Transverse colon (tissue), 4 donors: ENCODE results near the gene RAB3D. TPM values are rescaled to one million over a fixed set of nuclear protein-coding genes. Genes with fewer than 3 reads are reported as not detected.

Experiments
- DNase-seq: peaks from one replicate; pipeline ENCODE4 v3.0.0-alpha.2; 2019
- H3K27ac ChIP-seq, 4 donors: fragments of 200-600 bp; sonication (generic); 2 replicates each; pipeline ENCODE4 v1.5.1; 2016 to 2018; ENCODE audit warnings: inconsistent platforms in 4 of 4
- H3K27me3 ChIP-seq: fragments of 200-600 bp; sonication (generic); 2 replicates; pipeline ENCODE4 v1.5.1; 2017; ENCODE audit warnings: inconsistent platforms
- H3K36me3 ChIP-seq, 4 donors: fragments of 200-600 bp; sonication (generic); 2 replicates each; pipeline ENCODE4 v1.5.1; 2017 to 2019; ENCODE audit warnings: inconsistent platforms in 4 of 4
- H3K4me1 ChIP-seq, 4 donors: fragments of 200-600 bp; sonication (generic); 2 replicates each; pipeline ENCODE4 v1.5.1; 2017 to 2020; ENCODE audit warnings: inconsistent platforms in 4 of 4
- H3K4me3 ChIP-seq, 4 donors: fragments of 200-600 bp; sonication (generic); 1 replicate in 1 of 4; 2 replicates in 3 of 4; pipeline versions ENCODE4 v1.5.1 to v1.6.1; 2017 to 2019; ENCODE audit warnings: inconsistent platforms in 4 of 4
- H3K9me3 ChIP-seq, 2 donors: fragments of 200-600 bp; sonication (generic); 2 replicates each; pipeline ENCODE4 v1.5.1; 2017 to 2019; ENCODE audit warnings: inconsistent platforms in 2 of 2
- CTCF ChIP-seq, 5 experiments: fragments of 200-600 bp in 3 of 5; fragments of 450-650 bp in 2 of 5; sonication (generic) in 3 of 5; IDR thresholded peaks; 1 replicate in 2 of 5; 2 replicates in 3 of 5; pipeline ENCODE4 v1.5.1; 2016 to 2017; ENCODE audit warnings: antibody characterized with exemption in 5 of 5, inconsistent platforms in 3 of 5, mild to moderate bottlenecking in 2 of 5, moderate library complexity in 1 of 5
- EP300 ChIP-seq: sonication (generic); formaldehyde crosslinking; IDR thresholded peaks from one replicate; pipeline ENCODE4 v1.6.1; 2017; ENCODE audit warnings: antibody characterized with exemption, low read depth
- POLR2A ChIP-seq: fragments of 450-650 bp; IDR thresholded peaks from one replicate; pipeline ENCODE4 v1.6.1; 2016; ENCODE audit warnings: antibody characterized with exemption, mild to moderate bottlenecking, moderate library complexity
- POLR2AphosphoS5 ChIP-seq, 3 donors: sonication (generic); formaldehyde crosslinking; IDR thresholded peaks; one replicate each; pipeline ENCODE4 v1.6.1; 2016; ENCODE audit warnings: antibody characterized with exemption in 3 of 3
- WGBS, 2 donors: methylation state at CpG; one replicate each; pipeline ENCODE4 v1.1.5; 2018; ENCODE audit warnings: low coverage in 1 of 2; 5-methylcytosine and 5-hydroxymethylcytosine counted together
- in situ Hi-C, 4 donors: fragments of 200-750 bp; cut with MboI; loops; one replicate each; pipeline versions ENCODE4 v1.15.0 to v1.15.1; 2017; ENCODE audit warnings: low sequenced_read_pairs in 3 of 4, low pct_ligation_motif_present in 1 of 4, low pct_unique_long_range_greater_than_20kb in 1 of 4
- intact Hi-C: fragments of 100-400 bp; cut with DNase I; formaldehyde crosslinking; loops from one replicate; pipeline ENCODE4 v1.15.1; 2023; ENCODE audit warnings: low total_unique reads
- total RNA-seq, 4 donors: library from RNA; depleted of rRNA; stranded (reverse); fragments of >200 nt; gene quantifications; one replicate each; pipeline ENCODE4 v1.1.0, GENCODE V29; 2016

RAB3D gene
- total RNA-seq, 4 donors from 2014 or later: 16.5 to 41.1 (median 18.6) TPM

- WGBS, 2 donors: 93 to 100% methylated on average over 2 of the region's 2 CpGs
- no peaks in the 10 kb centered on the region for H3K27me3 ChIP-seq
- peaks cover 6 to 13% (median 12%) of the 10 kb centered on the region in 4 donors for H3K4me1 ChIP-seq
- no peak overlapping the region for H3K4me3 ChIP-seq
- in situ Hi-C loops (loop anchor here in 1 of 4 donors (10.0 kb wide), 1 partner anchor 64 kb away; the partner anchor contains the start of genes ODAD3 and PRKCSH), intact Hi-C loops (no loop called here)
- no peaks in the 10 kb centered on the region for H3K9me3 ChIP-seq
- no peak for DNase-seq
- H3K36me3 ChIP-seq: no peaks in the 10 kb centered on the region
- TF ChIP-seq EP300 (no peak), CTCF (IDR thresholded peaks at IDR 0.05) (no peak), POLR2AphosphoS5 (IDR thresholded peaks at IDR 0.05) (no peak), POLR2A (no peak)
- no peak overlapping the region for H3K27ac ChIP-seq
These were observed 31.3 kb upstream of the RAB3D start for GRCh38 chr19:11370744-11371143.

- in situ Hi-C loops: no loop called here
- TF ChIP-seq POLR2AphosphoS5 (IDR thresholded peaks at IDR 0.05) (no peak), CTCF (IDR thresholded peaks at IDR 0.05) (no peak), POLR2A (no peak), EP300 (no peak)
- Histone ChIP-seq H3K36me3 (peaks cover 0 to 5% (median 0%) of the 10 kb centered on the region in 4 donors), H3K4me3 (no peak overlapping the region), H3K27ac (no peak overlapping the region), H3K4me1 (no peaks in the 10 kb centered on the region), H3K27me3 (no peaks in the 10 kb centered on the region), H3K9me3 (no peaks in the 10 kb centered on the region)
- DNase-seq: no peak
- intact Hi-C loops: no loop called here
- WGBS, 2 donors: 79 to 100% methylated on average over 1 to 2 of the region's 2 CpGs
These were observed 28.1 kb upstream of the RAB3D start for GRCh38 chr19:11367528-11367927.

- in situ Hi-C loops (no loop called here), intact Hi-C loops (no loop called here)
- 82% methylated on average over 7 of the region's 7 CpGs; no CpG with 5 or more reads in 1 of the 2 donors for WGBS, 2 donors
- TF ChIP-seq POLR2AphosphoS5 (IDR thresholded peaks at IDR 0.05) (no peak), EP300 (no peak), POLR2A (no peak), CTCF (IDR thresholded peaks at IDR 0.05) (no peak)
- H3K27ac ChIP-seq: no peak overlapping the region
- H3K36me3 ChIP-seq: peaks cover 0 to 5% (median 0%) of the 10 kb centered on the region in 4 donors
- no peak overlapping the region for H3K4me3 ChIP-seq
- no peaks in the 10 kb centered on the region for H3K9me3 ChIP-seq
- no peaks in the 10 kb centered on the region for H3K27me3 ChIP-seq
- no peak for DNase-seq
- peaks cover 0 to 9% (median 2%) of the 10 kb centered on the region in 4 donors for H3K4me1 ChIP-seq
These were observed 26.2 kb upstream of the RAB3D start for GRCh38 chr19:11365557-11366117.

GRCh38 chr19:11364935-11365334 lies 25.5 kb upstream of the RAB3D start:
- Histone ChIP-seq H3K36me3 (peaks cover 0 to 5% (median 0%) of the 10 kb centered on the region in 4 donors), H3K4me3 (no peak overlapping the region), H3K27ac (no peak overlapping the region), H3K9me3 (no peaks in the 10 kb centered on the region), H3K4me1 (peaks cover 0 to 9% (median 2%) of the 10 kb centered on the region in 4 donors), H3K27me3 (no peaks in the 10 kb centered on the region)
- intact Hi-C loops: no loop called here
- 79 to 100% methylated on average over 1 to 5 of the region's 5 CpGs for WGBS, 2 donors
- no peak for TF ChIP-seq CTCF (IDR thresholded peaks at IDR 0.05)
- in situ Hi-C loops: no loop called here
- DNase-seq: no peak
